ENCODE data around the gene BAG2. TPM values are rescaled to one million over a fixed set of nuclear protein-coding genes. Genes with fewer than 3 reads are reported as not detected.
A peak's percentile ranks its signal among the peaks of the same experiment; 100 is the strongest.

The BAG2 gene
- total and polyA plus RNA-seq, 2 of the 13 experiments (the other 11 are each of a cell fraction or from before 2014, with no cell fraction given) = 5.7 to 15.1 TPM

DNA sequence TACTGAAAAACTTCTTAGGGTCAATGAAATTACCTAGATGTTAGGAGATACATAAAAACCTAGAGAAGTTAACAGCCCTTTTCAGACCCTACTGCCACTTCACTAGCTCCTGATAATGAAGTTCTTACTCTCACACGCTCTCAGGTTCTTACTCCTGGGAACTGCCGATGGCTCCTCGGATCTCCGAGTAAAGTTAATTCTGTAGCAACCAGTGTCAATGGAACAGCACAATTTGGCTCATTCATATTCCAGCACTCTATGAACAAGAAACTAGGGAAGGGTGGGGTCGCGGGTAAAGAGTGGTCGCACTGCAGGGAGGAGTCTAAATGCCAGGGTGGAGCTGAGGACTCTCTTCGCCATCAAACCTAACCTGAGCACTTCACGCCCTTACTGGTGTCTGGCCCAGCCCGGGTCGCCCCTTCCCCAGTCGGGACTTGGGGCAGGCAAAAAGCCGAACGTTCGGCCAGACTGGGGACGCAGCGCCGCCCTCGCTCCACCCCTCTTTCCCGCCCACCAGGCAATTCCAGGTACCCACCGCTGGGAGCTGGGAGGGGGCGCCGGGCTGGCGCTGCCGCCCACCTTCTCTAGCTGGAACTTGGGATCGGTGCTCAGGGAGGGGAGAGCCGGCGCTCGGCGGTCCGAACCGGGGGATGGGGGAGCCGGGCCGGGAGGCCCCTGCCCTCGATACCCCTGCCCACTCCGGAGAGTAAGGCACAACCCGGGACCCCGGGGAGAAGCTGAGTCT lies 49.2 kb downstream of the BAG2 start (continued):
- TF ChIP-seq, protein P1, sequence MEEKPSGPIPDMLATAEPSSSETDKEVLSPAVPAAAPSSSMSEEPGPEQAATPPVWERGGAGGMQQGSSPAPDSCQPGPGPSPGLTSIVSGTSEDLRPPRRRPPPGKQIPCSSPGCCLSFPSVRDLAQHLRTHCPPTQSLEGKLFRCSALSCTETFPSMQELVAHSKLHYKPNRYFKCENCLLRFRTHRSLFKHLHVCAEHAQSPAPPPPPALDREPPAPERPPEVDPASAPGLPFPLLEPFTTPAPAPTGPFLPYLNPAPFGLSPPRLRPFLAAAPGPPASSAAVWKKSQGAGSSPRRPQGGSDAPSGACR (CRISPR knock-in tag; IDR thresholded peaks at IDR 0.05) = no peak; the same call in 1 of the 2 replicates
- TF ChIP-seq, protein P2, sequence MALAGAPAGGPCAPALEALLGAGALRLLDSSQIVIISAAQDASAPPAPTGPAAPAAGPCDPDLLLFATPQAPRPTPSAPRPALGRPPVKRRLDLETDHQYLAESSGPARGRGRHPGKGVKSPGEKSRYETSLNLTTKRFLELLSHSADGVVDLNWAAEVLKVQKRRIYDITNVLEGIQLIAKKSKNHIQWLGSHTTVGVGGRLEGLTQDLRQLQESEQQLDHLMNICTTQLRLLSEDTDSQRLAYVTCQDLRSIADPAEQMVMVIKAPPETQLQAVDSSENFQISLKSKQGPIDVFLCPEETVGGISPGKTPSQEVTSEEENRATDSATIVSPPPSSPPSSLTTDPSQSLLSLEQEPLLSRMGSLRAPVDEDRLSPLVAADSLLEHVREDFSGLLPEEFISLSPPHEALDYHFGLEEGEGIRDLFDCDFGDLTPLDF (CRISPR knock-in tag; IDR thresholded peaks at IDR 0.05) = no peak
- TF ChIP-seq HES4 (CRISPR knock-in tag; IDR thresholded peaks at IDR 0.05; ENCODE audit: borderline replicate concordance) (0 out of 2 replicates have a peak, but pooled peaks have one; percentile 34), MBD4 (IDR thresholded peaks at IDR 0.05; ENCODE audit: borderline replicate concordance, low read length) (no peak), SALL1 (CRISPR knock-in tag; IDR thresholded peaks at IDR 0.05) (peak; percentile 45; the same call in 1 of the 2 replicates), NFKB2 (CRISPR knock-in tag; IDR thresholded peaks at IDR 0.05; ENCODE audit: borderline replicate concordance) (peak; percentile 7; the same call in 1 of the 2 replicates), GTF3A (CRISPR knock-in tag; conservative IDR thresholded peaks at IDR 0.05) (no peak), CAMTA2 (CRISPR knock-in tag; IDR thresholded peaks at IDR 0.05; ENCODE audit: borderline replicate concordance) (0 out of 2 replicates have a peak, but pooled peaks have one; percentile 23), MTA1 (CRISPR knock-in tag; IDR thresholded peaks at IDR 0.05; ENCODE audit: borderline replicate concordance) (no peak; the same call in none of the 2 replicates), FOXM1 (CRISPR knock-in tag; IDR thresholded peaks at IDR 0.05) (no peak), ZNF615 (CRISPR knock-in tag; IDR thresholded peaks at IDR 0.05; ENCODE audit: borderline replicate concordance) (no peak), ZEB1 (IDR thresholded peaks at IDR 0.05; ENCODE audit: insufficient replicate concordance, low read depth) (peak; percentile 14), ZNF484 (CRISPR knock-in tag; IDR thresholded peaks at IDR 0.05; ENCODE audit: borderline replicate concordance, low read depth) (0 out of 2 replicates have a peak, but pooled peaks have one; percentile 23), ZNF253 (CRISPR knock-in tag; IDR thresholded peaks at IDR 0.05; ENCODE audit: borderline replicate concordance) (no peak), CREM (IDR thresholded peaks at IDR 0.05) (no peak), CREM (CRISPR knock-in tag; IDR thresholded peaks at IDR 0.05) (no peak), MEF2D (CRISPR knock-in tag; IDR thresholded peaks at IDR 0.05) (no peak), HHEX (CRISPR knock-in tag; IDR thresholded peaks at IDR 0.05) (no peak)
- TF ChIP-seq, protein P3, sequence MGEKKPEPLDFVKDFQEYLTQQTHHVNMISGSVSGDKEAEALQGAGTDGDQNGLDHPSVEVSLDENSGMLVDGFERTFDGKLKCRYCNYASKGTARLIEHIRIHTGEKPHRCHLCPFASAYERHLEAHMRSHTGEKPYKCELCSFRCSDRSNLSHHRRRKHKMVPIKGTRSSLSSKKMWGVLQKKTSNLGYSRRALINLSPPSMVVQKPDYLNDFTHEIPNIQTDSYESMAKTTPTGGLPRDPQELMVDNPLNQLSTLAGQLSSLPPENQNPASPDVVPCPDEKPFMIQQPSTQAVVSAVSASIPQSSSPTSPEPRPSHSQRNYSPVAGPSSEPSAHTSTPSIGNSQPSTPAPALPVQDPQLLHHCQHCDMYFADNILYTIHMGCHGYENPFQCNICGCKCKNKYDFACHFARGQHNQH (CRISPR knock-in tag; IDR thresholded peaks at IDR 0.05) = peak; percentile 8
- TF ChIP-seq, protein P4, sequence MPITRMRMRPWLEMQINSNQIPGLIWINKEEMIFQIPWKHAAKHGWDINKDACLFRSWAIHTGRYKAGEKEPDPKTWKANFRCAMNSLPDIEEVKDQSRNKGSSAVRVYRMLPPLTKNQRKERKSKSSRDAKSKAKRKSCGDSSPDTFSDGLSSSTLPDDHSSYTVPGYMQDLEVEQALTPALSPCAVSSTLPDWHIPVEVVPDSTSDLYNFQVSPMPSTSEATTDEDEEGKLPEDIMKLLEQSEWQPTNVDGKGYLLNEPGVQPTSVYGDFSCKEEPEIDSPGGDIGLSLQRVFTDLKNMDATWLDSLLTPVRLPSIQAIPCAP (CRISPR knock-in tag; IDR thresholded peaks at IDR 0.05; ENCODE audit: low read depth) = no peak
- TF ChIP-seq, protein P5, sequence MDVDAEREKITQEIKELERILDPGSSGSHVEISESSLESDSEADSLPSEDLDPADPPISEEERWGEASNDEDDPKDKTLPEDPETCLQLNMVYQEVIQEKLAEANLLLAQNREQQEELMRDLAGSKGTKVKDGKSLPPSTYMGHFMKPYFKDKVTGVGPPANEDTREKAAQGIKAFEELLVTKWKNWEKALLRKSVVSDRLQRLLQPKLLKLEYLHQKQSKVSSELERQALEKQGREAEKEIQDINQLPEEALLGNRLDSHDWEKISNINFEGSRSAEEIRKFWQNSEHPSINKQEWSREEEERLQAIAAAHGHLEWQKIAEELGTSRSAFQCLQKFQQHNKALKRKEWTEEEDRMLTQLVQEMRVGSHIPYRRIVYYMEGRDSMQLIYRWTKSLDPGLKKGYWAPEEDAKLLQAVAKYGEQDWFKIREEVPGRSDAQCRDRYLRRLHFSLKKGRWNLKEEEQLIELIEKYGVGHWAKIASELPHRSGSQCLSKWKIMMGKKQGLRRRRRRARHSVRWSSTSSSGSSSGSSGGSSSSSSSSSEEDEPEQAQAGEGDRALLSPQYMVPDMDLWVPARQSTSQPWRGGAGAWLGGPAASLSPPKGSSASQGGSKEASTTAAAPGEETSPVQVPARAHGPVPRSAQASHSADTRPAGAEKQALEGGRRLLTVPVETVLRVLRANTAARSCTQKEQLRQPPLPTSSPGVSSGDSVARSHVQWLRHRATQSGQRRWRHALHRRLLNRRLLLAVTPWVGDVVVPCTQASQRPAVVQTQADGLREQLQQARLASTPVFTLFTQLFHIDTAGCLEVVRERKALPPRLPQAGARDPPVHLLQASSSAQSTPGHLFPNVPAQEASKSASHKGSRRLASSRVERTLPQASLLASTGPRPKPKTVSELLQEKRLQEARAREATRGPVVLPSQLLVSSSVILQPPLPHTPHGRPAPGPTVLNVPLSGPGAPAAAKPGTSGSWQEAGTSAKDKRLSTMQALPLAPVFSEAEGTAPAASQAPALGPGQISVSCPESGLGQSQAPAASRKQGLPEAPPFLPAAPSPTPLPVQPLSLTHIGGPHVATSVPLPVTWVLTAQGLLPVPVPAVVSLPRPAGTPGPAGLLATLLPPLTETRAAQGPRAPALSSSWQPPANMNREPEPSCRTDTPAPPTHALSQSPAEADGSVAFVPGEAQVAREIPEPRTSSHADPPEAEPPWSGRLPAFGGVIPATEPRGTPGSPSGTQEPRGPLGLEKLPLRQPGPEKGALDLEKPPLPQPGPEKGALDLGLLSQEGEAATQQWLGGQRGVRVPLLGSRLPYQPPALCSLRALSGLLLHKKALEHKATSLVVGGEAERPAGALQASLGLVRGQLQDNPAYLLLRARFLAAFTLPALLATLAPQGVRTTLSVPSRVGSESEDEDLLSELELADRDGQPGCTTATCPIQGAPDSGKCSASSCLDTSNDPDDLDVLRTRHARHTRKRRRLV (CRISPR knock-in tag; IDR thresholded peaks at IDR 0.05) = peak; percentile 77

Measured in HepG2 (cell line).